Putamen (tissue), 1 donor: ENCODE data around the gene FAM168B.

Experiments
- DNase-seq: peaks from one replicate; pipeline ENCODE4 v3.0.0-alpha.2; 2016; ENCODE audit warnings: low spot score

Gene FAM168B

GRCh38 chr2:131022731-131023130 is 70.5 kb downstream of the FAM168B start:
- no peak for DNase-seq

- DNase-seq: peak; percentile 80
Measured at GRCh38 chr2:131016826-131017741, 76.2 kb downstream of the FAM168B start.

- DNase-seq: no peak
Measured at GRCh38 chr2:131015764-131016163, 77.5 kb downstream of the FAM168B start.

GRCh38 chr2:131014141-131014540 is 79.1 kb downstream of the FAM168B start:
- no peak for DNase-seq

- DNase-seq: no peak
Measured at GRCh38 chr2:131011486-131011885, 81.8 kb downstream of the FAM168B start.

GRCh38 chr2:131010566-131010965 is 82.7 kb downstream of the FAM168B start:
- DNase-seq: no peak

GRCh38 chr2:131009713-131010475 is 83.4 kb downstream of the FAM168B start:
- no peak for DNase-seq

- DNase-seq: no peak
Measured at GRCh38 chr2:131008967-131009366, 84.3 kb downstream of the FAM168B start.

GRCh38 chr2:131006561-131006960 is 86.7 kb downstream of the FAM168B start:
- no peak for DNase-seq

- no peak for DNase-seq
Measured at GRCh38 chr2:131005216-131005935, 87.9 kb downstream of the FAM168B start.

GRCh38 chr2:131004446-131005209 is 88.6 kb downstream of the FAM168B start:
- DNase-seq: no peak

GRCh38 chr2:130998561-130998960 is 94.7 kb downstream of the FAM168B start:
- DNase-seq: no peak
